GM18508 (cell line): ENCODE data around the gene KIAA0232.

Source experiments
- ATAC-seq: cut with Tn5 transposase; IDR thresholded peaks from one replicate; pipeline ENCODE4 v1.9.1; 2021; ENCODE audit warnings: moderate number of reproducible peaks; ENCODE audit not compliant: insufficient read depth, unreplicated experiment

The KIAA0232 gene

DNA sequence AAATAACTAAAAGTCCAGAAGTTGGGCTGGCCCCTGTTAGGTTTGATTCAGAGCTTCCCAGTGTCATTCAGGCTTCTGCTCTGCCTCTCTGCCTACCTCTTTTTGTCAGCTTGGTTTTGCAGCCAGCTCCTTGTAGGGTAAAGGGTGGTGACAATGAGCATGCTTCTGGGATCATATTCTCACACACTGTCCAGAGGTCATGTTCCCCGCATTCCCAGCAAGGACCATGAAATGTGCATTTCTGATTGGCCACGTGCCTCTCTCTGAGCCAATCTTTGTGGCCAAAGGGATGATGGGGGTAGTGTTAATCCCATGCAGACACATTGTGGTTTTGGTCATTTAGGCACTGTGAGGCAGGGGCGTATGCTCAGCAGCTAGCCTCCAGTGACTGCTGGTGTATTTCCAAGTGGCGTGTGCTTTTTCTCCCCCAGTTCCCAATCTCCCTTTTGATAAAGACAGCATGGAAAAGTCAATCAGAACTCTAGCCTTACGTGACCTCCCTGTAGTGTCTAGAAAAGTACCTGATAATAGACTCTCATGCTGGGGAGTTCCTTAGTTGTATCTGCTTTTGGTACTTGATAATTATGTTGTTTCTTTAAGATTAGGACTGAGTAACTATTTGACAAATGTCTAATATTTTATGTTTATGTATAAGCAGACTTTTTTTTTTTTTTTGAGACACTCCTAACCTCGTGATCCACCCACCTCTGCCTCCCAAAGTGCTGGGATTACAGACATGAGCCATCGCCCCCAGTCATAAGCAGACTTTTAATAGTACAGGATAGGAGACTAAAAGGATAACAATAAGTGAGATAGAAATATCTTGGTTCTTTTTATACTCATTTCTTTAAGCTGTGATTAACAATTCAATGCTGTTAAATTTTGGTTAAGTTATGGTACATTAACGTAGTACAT is 57.8 kb downstream of the KIAA0232 start:
- no peak for ATAC-seq

- no peak for ATAC-seq
These were observed 62.5 kb downstream of the KIAA0232 start for GRCh38 chr4:6845027-6845426.

DNA sequence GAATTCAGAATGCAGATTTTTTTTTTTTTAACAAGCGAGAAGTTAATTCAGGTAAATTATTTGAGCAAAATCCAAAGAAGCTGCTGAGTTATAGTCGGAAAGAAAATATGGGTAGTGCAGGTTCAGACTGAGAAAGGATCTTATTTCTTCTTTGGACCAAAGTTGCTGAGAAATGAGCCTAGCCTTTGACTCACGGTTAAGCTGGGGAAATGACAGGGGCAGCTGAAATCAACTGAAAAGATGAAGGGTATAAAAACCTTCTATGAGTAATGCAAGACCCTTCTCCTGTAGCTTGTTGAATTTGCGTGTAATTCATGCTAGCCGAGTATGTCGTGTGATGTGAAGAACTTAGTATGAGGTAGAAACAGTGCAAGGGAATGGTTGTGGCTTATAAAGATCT is 63.0 kb downstream of the KIAA0232 start:
- ATAC-seq, result no peak

DNA sequence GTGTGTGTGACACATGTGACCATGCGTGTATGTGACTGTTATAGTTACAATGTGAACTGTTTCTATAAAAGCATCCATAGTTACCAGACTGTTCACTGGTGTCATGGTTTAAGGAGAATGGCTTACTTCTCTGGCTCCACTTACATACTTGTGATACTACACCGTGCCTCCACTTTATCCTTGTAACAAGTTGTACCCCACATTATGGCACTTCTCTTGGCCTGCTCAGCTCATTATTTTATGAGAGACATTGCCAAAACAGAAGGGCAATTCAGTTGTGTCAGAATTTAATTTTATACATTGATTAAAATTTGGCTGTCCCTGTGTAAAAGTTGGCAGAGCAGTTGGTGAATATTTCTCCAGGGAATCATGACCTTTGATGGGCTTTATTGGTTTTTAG is 64.7 kb downstream of the KIAA0232 start:
- ATAC-seq, result no peak

DNA sequence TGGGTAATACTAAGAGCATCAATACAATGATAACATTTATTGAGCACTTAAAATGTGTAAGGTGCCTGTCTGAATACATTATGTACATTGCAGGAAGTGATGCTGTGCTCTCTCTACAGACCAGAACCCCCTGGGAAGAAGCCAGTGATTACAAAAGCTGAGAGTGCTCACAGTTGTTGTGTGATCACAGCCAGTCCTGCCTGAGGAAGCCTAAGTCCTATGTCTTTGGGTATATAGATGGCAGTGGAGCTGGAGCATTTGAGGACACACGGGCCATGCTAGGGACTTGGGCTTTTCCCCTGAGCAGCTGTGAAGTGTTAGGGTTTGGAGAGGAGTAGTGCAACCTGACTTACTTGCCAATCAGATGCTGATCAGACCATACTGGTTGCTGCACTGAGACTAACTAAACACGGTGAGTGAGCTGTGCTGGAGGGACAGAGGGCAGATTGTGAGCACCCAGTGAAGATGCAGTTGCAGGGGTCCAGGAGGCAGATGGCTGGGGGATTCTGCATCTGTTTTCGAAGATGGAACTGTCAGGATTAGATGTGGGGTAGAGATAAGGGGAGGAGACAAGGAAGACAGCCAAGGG is 66.3 kb downstream of the KIAA0232 start:
- ATAC-seq, result no peak

GRCh38 chr4:6849691-6850090 is 67.2 kb downstream of the KIAA0232 start:
- ATAC-seq, result no peak

DNA sequence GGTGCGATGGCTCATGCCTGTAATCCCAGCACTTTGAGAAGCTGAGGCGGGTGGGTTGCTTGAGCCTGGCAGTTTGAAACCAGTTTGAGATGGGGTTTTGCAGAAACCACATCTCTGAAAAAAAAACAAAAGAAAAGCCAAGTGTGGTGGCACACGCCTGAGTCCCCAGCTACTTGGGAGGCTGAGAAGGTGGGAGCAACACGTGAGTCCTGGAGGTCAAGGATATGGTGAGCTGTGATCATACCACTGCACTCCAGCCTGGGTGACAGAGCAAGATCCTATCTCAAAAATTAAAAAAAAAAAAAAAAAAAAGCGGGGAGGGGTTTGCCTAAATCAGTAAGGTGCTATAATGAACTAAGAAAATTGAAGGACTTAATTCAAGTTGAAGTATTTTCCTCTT is 68.9 kb downstream of the KIAA0232 start:
- no peak for ATAC-seq

GRCh38 chr4:6851962-6852361 is 69.4 kb downstream of the KIAA0232 start:
- ATAC-seq, result no peak

DNA sequence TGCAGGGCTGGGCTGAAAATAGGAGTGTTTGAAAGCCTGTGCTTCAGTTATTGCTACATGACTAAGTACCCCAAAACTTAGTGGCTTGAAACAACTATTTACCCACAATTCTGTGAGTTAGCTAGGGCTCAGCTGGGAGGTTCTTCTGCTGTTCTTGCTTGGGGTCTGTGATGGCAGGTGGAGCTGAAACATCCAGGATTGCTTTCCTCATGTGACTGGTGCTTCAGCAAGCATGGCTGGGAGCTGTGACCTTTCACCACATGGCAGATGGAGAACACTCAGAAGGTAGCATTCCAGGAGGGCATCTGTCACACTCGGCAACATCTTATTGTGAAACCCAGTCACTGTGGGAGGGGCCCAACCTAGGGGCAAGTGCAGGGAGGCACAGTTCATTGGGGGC is 70.1 kb downstream of the KIAA0232 start:
- ATAC-seq, result no peak

DNA sequence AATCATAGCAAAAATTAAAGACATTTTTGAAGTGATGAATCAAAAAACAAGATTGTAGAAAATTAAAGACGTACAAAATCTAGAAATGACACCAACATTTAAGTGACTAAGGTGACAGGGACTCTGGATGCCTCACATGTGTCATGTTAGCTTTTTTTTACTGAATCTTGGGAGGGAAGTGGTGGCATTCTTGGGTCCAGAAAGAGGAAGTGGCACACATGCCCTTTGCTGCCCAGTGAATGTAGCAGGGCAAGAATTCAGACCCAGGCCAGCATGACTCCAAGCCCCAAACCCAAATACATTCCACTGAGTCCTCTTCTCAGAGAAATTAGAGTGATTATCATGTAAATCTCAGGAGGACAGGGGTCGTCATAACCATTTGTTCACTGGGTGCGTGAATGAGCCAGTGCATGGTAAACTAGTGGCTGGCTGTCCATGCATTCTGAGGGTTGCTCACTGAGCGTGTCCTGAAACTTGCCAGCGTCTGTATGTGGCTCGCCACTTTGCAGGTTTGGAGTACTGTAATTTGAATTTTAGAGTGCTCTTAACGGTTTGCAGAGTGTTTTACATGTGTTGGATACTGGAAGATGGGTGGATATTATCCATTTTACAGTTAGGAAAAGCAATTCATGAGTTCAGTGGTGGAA is 71.7 kb downstream of the KIAA0232 start:
- peak; percentile 30 for ATAC-seq

DNA sequence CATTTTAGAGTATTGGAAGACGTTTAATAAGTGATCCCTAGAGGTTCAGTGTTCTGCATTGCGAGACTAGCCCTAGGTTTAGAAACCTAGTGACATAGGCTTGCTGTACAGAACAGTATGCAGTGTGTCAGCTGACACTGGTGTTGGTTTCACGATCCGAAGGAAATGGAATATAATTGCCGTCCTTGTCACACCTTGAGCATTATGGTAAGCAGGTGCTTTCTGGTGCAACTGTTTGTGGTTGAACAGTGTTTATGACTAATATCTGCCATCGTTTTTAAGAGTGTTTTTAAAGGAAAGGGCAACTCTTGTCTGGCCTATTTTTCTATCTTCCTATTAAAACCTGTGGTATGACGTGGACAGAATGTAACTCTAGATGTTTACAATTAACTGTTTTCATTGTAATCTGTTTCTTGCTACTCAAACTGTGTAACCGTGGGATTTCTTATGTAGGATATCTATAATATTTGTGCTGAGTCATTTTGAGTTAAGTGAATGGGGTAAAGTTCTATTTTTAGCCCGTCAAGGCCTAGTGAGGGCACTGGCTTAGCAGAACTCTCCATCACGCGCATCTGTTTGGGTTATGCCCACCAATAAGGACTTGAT is 73.3 kb downstream of the KIAA0232 start:
- ATAC-seq, result peak; percentile 87

- no peak for ATAC-seq
These were observed 73.9 kb downstream of the KIAA0232 start for GRCh38 chr4:6856391-6856790.

DNA sequence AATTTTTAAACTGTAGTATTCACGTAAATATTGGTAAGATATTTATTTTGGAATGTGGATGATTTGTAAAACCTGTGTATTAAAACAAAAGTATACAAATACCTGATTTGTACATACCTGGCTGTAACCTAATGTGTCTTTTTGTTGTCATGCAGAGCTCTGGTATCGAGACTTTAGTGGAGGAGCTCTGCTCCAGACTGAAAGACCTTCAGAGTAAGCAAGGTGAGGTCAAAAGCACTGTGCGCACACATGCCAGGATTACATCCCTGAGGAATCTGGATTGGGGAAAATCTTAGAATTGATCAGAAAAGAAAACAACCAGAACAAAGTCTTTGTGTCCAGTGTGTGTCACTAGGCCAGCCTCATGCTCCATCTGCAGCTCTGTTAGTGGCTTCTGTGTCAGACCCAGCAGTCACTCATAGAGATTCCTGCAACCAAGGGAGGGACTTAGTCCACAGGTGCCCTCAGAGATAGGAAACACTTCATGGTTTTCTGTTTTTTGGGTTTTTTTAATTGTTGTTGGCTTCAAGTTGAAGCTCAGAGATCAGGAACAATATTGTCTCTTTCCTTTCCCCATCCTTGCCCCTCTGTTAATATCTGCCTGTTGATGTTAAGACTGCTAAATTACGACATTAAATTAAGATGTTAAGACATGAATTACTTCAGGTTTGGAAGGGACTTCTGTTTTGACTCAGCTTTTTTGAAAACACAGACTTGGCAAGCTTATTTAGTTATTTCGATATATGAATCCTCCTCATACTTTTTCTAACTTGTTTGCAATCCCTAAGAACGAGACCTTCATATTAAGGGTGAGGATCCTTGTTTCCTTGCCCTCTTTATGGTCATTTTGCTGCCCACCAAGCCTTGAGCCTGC is 74.7 kb downstream of the KIAA0232 start:
- no peak for ATAC-seq

DNA sequence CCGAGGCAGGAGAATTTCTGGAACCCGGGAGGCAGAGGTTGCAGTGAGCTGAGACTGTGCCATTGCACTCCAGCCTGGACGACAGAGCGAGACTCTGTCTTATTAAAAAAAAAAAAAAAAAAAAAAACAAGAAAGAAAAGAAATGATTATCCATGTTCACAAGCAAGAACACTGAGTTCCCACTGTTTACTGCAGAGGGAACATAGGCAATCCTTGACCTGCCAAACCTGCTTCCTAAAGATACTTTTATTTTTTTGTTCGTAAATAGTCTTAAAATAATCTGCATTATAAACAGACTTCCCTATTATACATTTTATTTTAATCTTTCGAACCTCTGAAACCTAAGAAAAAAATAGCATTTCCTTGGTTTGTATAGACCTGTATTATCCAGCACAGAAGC is 76.5 kb downstream of the KIAA0232 start:
- ATAC-seq, result no peak

- no peak for ATAC-seq
These were observed 77.0 kb downstream of the KIAA0232 start for GRCh38 chr4:6859543-6859942.

DNA sequence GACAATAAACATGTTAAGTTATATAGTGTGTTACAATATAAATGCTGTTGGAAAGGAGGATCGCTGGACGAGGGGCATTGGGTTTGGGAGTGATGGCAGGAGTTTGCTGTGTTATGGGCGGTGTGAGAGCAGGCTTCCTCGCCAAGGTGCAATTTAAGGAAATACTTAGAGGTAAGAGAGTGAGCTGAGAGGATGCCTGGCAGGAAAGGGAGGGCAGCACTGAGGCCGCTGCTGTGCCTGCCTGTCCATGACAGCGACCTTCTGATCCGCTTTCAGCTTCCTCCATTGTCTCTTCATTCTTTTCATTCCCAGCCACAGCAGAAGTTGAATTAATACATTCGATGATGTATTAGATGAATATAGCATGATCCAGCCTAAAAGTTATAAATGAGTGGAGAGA is 85.9 kb downstream of the KIAA0232 start:
- no peak for ATAC-seq

DNA sequence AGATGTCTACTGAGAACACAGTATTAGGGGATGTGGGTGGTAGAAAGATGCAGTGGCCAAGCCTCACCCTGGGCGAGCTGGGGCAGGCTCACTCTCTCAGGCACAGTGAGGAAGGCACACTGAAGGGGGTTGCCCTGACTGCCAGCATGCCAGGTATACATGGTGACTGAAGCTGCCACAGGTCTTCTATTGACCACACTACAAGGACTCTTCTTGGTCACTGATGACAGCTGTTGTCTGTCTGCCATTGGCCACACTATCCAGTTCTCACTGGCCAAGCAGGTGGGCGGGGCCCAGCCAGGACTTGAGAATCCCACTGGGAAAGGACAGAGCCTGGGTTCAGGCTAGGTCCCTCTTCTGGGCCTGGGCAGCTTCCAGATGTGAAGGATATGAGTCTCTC is 87.4 kb downstream of the KIAA0232 start:
- no peak for ATAC-seq

DNA sequence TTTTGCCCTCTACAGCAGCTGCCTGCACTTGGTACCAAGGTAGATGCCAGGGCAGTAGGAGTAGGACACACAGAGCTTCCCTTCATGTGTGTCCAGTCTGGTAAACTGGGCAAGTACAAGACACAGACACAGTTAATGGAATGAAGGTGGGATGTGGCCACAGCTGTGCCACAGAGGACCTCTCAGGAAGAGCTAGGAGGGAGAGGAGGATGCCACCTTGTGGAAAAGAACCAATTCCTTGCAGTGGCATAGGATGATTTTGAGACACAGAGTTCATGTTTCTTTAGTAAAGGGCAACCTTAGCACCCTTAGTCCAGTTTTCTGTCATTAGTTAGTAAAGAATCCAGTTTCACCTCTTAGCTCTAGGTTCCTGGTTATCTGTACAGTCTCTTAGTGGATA is 90.8 kb downstream of the KIAA0232 start:
- no peak for ATAC-seq

- ATAC-seq, result no peak
These were observed 91.4 kb downstream of the KIAA0232 start for GRCh38 chr4:6873792-6874461.

- ATAC-seq, result no peak
These were observed 92.5 kb downstream of the KIAA0232 start for GRCh38 chr4:6874981-6875380.
